Uterus (tissue), 2 donors: Measurements from ENCODE around the gene HOXB7.

Source experiments
- CTCF ChIP-seq, 4 experiments: fragments of 200-600 bp in 2 of 4; fragments of 450-650 bp in 2 of 4; sonication (generic) in 2 of 4; IDR thresholded peaks; one replicate each; pipeline ENCODE4 v1.5.1; 2016 to 2019; ENCODE audit warnings: antibody characterized with exemption in 4 of 4, mild to moderate bottlenecking in 2 of 4, moderate library complexity in 1 of 4
- POLR2A ChIP-seq, 2 donors: fragments of 450-650 bp; IDR thresholded peaks; one replicate each; pipeline ENCODE4 v1.6.1; 2016; ENCODE audit warnings: antibody characterized with exemption in 2 of 2, mild to moderate bottlenecking in 1 of 2, moderate library complexity in 1 of 2

GRCh38 chr17:48593840-48594537 is 16.8 kb downstream of the HOXB7 start:
- TF ChIP-seq CTCF (IDR thresholded peaks at IDR 0.05), result peak; percentile 83 to 94 (median 92)
- no peak for TF ChIP-seq POLR2A (IDR thresholded peaks at IDR 0.05)
